HG03108 (cell line): ENCODE measurements around the gene UBXN10.

Source experiments
- ATAC-seq: cut with Tn5 transposase; IDR thresholded peaks from one replicate; pipeline ENCODE4 v1.9.1; 2021; ENCODE audit warnings: moderate library complexity; ENCODE audit not compliant: unreplicated experiment

UBXN10 gene

GRCh38 chr1:20182415-20182814, 3.5 kb upstream of the UBXN10 start:
- no peak for ATAC-seq

GRCh38 chr1:20183035-20183434, 2.9 kb upstream of the UBXN10 start:
- no peak for ATAC-seq

GRCh38 chr1:20183616-20184271, 2.2 kb upstream of the UBXN10 start:
- ATAC-seq, result no peak

- ATAC-seq, result no peak
These were observed 1.4 kb upstream of the UBXN10 start for GRCh38 chr1:20184481-20184900.

GRCh38 chr1:20184997-20185833, 681 bp upstream of the UBXN10 start:
- ATAC-seq, result no peak

- ATAC-seq, result no peak
These were observed 1.4 kb downstream of the UBXN10 start for GRCh38 chr1:20187103-20187812.

GRCh38 chr1:20187813-20188454, 2.0 kb downstream of the UBXN10 start:
- ATAC-seq, result no peak

- no peak for ATAC-seq
These were observed 2.5 kb downstream of the UBXN10 start for GRCh38 chr1:20188455-20188817.

GRCh38 chr1:20189664-20190063, 3.8 kb downstream of the UBXN10 start:
- ATAC-seq, result no peak

GRCh38 chr1:20190256-20191160, 4.6 kb downstream of the UBXN10 start:
- no peak for ATAC-seq

- ATAC-seq, result no peak
These were observed 5.5 kb downstream of the UBXN10 start for GRCh38 chr1:20191266-20191825.

GRCh38 chr1:20192364-20192763, 6.5 kb downstream of the UBXN10 start:
- ATAC-seq, result no peak

GRCh38 chr1:20192871-20193411, 7.0 kb downstream of the UBXN10 start:
- no peak for ATAC-seq

GRCh38 chr1:20194224-20194623, 8.3 kb downstream of the UBXN10 start:
- ATAC-seq, result no peak

- no peak for ATAC-seq
These were observed 9.0 kb downstream of the UBXN10 start for GRCh38 chr1:20194757-20195461.

- ATAC-seq, result no peak
These were observed 9.5 kb downstream of the UBXN10 start for GRCh38 chr1:20195462-20195780.

GRCh38 chr1:20197329-20197791, 11.5 kb downstream of the UBXN10 start:
- no peak for ATAC-seq

GRCh38 chr1:20198296-20198695, 12.4 kb downstream of the UBXN10 start:
- no peak for ATAC-seq

GRCh38 chr1:20198918-20199317, 13.0 kb downstream of the UBXN10 start:
- ATAC-seq, result no peak
